Pulmonary artery endothelial cell (primary cell): ENCODE data around the gene SURF6. TPM values are rescaled to one million over a fixed set of nuclear protein-coding genes. Genes with fewer than 3 reads are reported as not detected.
"Not testable (repeated sequence)": the region's sequence is repeated elsewhere in the genome, so short reads cannot be mapped to it uniquely, and the experiment has no call there.

Experiments used
- DNase-seq: peaks from one replicate; pipeline ENCODE4 v3.0.0-alpha.2; 2011; ENCODE audit warnings: low read depth, low spot score
- total RNA-seq: library from RNA; depleted of rRNA; stranded (reverse); fragments of >200 nt; gene quantifications from 2 replicates; pipeline ENCODE4 v1.2.3, GENCODE V29; 2014

SURF6 gene
- total RNA-seq, 1 donor from 2014 or later = 12.8 TPM

- DNase-seq = no peak
Observed at GRCh38 chr9:133348718-133349573, 13.0 kb upstream of the SURF6 start.

GRCh38 chr9:133347985-133348717, 12.2 kb upstream of the SURF6 start, which contains the start of the genes MED22 and RPL7A:
TSS of gene MED22 (minus strand) at chr9:133348131. CDS start at chr9:133346662, 1,469 bp downstream.
TSS of gene RPL7A (plus strand) at chr9:133348218. CDS start at chr9:133348244, 26 bp downstream.
- DNase-seq = peak; percentile 88

GRCh38 chr9:133347515-133347984, 11.6 kb upstream of the SURF6 start:
- DNase-seq = no peak

- no peak for DNase-seq
Observed at GRCh38 chr9:133346021-133346785, 10.2 kb upstream of the SURF6 start.

GRCh38 chr9:133345596-133345995, 9.6 kb upstream of the SURF6 start:
- DNase-seq = no peak

GRCh38 chr9:133344979-133345378, 9.0 kb upstream of the SURF6 start:
- no peak for DNase-seq

GRCh38 chr9:133344071-133344470, 8.1 kb upstream of the SURF6 start:
- DNase-seq = no peak

- no peak for DNase-seq
Observed at GRCh38 chr9:133342570-133342969, 6.6 kb upstream of the SURF6 start.

- no peak for DNase-seq
Observed at GRCh38 chr9:133342069-133342406, 6.0 kb upstream of the SURF6 start.

GRCh38 chr9:133341369-133342068, 5.5 kb upstream of the SURF6 start:
- DNase-seq = no peak

GRCh38 chr9:133340916-133341315, 4.9 kb upstream of the SURF6 start:
- DNase-seq = no peak

GRCh38 chr9:133340256-133340655, 4.3 kb upstream of the SURF6 start:
- DNase-seq = no peak

- no peak for DNase-seq
Observed at GRCh38 chr9:133339641-133340040, 3.7 kb upstream of the SURF6 start.

- DNase-seq = not testable (repeated sequence)
Observed at GRCh38 chr9:133334888-133335287, 1.1 kb downstream of the SURF6 start.

- DNase-seq = no peak
Observed at GRCh38 chr9:133334161-133334560, 1.8 kb downstream of the SURF6 start.

- no peak for DNase-seq
Observed at GRCh38 chr9:133333566-133333965, 2.4 kb downstream of the SURF6 start.

GRCh38 chr9:133333011-133333410, 3.0 kb downstream of the SURF6 start:
- no peak for DNase-seq

- DNase-seq = no peak
Observed at GRCh38 chr9:133332381-133332730, 3.6 kb downstream of the SURF6 start.

GRCh38 chr9:133331641-133332380, 4.2 kb downstream of the SURF6 start:
- DNase-seq = no peak

- no peak for DNase-seq
Observed at GRCh38 chr9:133331221-133331620, 4.8 kb downstream of the SURF6 start.
